Activated CD8-positive, alpha-beta memory T cell treated with anti-CD3 and anti-CD28 coated beads for 48 hours (primary cell): ENCODE measurements around the gene RNF227.
"Not testable (repeated sequence)": the region's sequence is repeated elsewhere in the genome, so short reads cannot be mapped to it uniquely, and the experiment has no call there.

Source experiments
- DNase-seq, 3 experiments: peaks; one replicate each; pipeline ENCODE4 v3.0.0-alpha.2; 2020; ENCODE audit warnings: low read depth in 2 of 3, low spot score in 2 of 3

The RNF227 gene

GRCh38 chr17:7864995-7865650 lies 51.0 kb downstream of the RNF227 start:
- DNase-seq = no peak

- DNase-seq = not testable (repeated sequence)
Measured at GRCh38 chr17:7864384-7864783, 51.7 kb downstream of the RNF227 start.
